Sciatic nerve (tissue), 2 donors: ENCODE measurements around the gene SPATA6L. TPM values are rescaled to one million over a fixed set of nuclear protein-coding genes. Genes with fewer than 3 reads are reported as not detected.
A peak's percentile ranks its signal among the peaks of the same experiment; 100 is the strongest.

Experiments used
- ATAC-seq: fragments of 200-7000 bp; cut with Tn5 transposase; one replicate; pipeline ENCODE4 v1.9.1; 2020; ENCODE audit warnings: mild to moderate bottlenecking, moderate library complexity
- DNase-seq: peaks from one replicate; pipeline ENCODE4 v3.0.0-alpha.2; 2020; ENCODE audit warnings: low spot score
- intact Hi-C: fragments of 100-400 bp; cut with DNase I; formaldehyde crosslinking; loops from one replicate; pipeline ENCODE4 v1.14.2; 2022
- total RNA-seq: library from RNA; stranded (reverse); fragmentation: NEBNext Ultra II Directional; extraction: Animal tissue kit (Norgen Biotek cat#: 25700); gene quantifications from one replicate; pipeline ENCODE4 v1.2.1, GENCODE V29; 2021
- donor health status: DM: no; HTN: no; CAD: no.
- donor health status: DM: no; HTN: no; CAD: no.

Gene SPATA6L
- 4.3 TPM for total RNA-seq

GRCh38 chr9:4666042-4666699 lies at the start of gene SPATA6L:
Gene SPATA6L (minus strand): TSS chr9:4666480. CDS start chr9:4666250, 230 bp downstream.
- DNase-seq = peak; percentile 79
- ATAC-seq = peak; percentile 82
- intact Hi-C loops = no loop called here

GRCh38 chr9:4714266-4715016 lies 48.2 kb upstream of the SPATA6L start:
- intact Hi-C loops = no loop called here
- ATAC-seq = no peak

GRCh38 chr9:4713849-4714248 lies 47.6 kb upstream of the SPATA6L start:
- peak; percentile 65 for ATAC-seq
- intact Hi-C loops = no loop called here
- no peak for DNase-seq

More at GRCh38 chr9:4714266-4715016, 48.2 kb upstream of the SPATA6L start:
- DNase-seq = no peak

GRCh38 chr9:4709380-4709779 lies 43.1 kb upstream of the SPATA6L start:
- DNase-seq = no peak
- intact Hi-C loops = no loop called here
- no peak for ATAC-seq

- ATAC-seq = no peak
- intact Hi-C loops = no loop called here
- no peak for DNase-seq
These were observed 40.8 kb upstream of the SPATA6L start for GRCh38 chr9:4706971-4707622.

- intact Hi-C loops = no loop called here
- ATAC-seq (no peak), DNase-seq (no peak)
These were observed 39.7 kb upstream of the SPATA6L start for GRCh38 chr9:4706021-4706420.

GRCh38 chr9:4704129-4704528 lies 37.8 kb upstream of the SPATA6L start:
- intact Hi-C loops = no loop called here
- DNase-seq = no peak
- ATAC-seq = no peak

GRCh38 chr9:4701526-4701925 lies 35.2 kb upstream of the SPATA6L start:
- ATAC-seq (no peak), DNase-seq (no peak)
- intact Hi-C loops = no loop called here

- ATAC-seq = no peak
These were observed 34.7 kb upstream of the SPATA6L start for GRCh38 chr9:4700932-4701331.

GRCh38 chr9:4700091-4700490 lies 33.8 kb upstream of the SPATA6L start:
- DNase-seq (no peak), ATAC-seq (no peak)
- intact Hi-C loops = no loop called here

More at GRCh38 chr9:4700932-4701331, 34.7 kb upstream of the SPATA6L start:
- no peak for DNase-seq
- intact Hi-C loops = no loop called here

- DNase-seq (no peak), ATAC-seq (no peak)
- intact Hi-C loops = no loop called here
These were observed 25.5 kb upstream of the SPATA6L start for GRCh38 chr9:4691795-4692194.

GRCh38 chr9:4690144-4690543 lies 23.9 kb upstream of the SPATA6L start:
- DNase-seq = no peak
- intact Hi-C loops = no loop called here
- ATAC-seq = no peak

GRCh38 chr9:4689687-4690104 lies 23.4 kb upstream of the SPATA6L start:
- intact Hi-C loops = no loop called here
- ATAC-seq (peak; percentile 67), DNase-seq (no peak)

- DNase-seq (no peak), ATAC-seq (peak; percentile 71)
- intact Hi-C loops = no loop called here
These were observed 22.7 kb upstream of the SPATA6L start for GRCh38 chr9:4689021-4689420.

GRCh38 chr9:4686584-4686983 lies 20.3 kb upstream of the SPATA6L start:
- no peak for DNase-seq
- no peak for ATAC-seq
- intact Hi-C loops = no loop called here

GRCh38 chr9:4686112-4686511 lies 19.8 kb upstream of the SPATA6L start:
- DNase-seq = no peak
- intact Hi-C loops = no loop called here
- no peak for ATAC-seq

GRCh38 chr9:4684820-4685219 lies 18.5 kb upstream of the SPATA6L start:
- intact Hi-C loops = no loop called here
- ATAC-seq = no peak
- no peak for DNase-seq

GRCh38 chr9:4680750-4681149 lies 14.5 kb upstream of the SPATA6L start:
- ATAC-seq = no peak
- no peak for DNase-seq
- intact Hi-C loops = loop anchor here (1.0 kb wide), 1 partner anchor 22 kb away; no protein-coding TSS in a partner anchor

GRCh38 chr9:4680173-4680525 lies 13.9 kb upstream of the SPATA6L start:
- ATAC-seq = peak; percentile 16
- DNase-seq = no peak
- intact Hi-C loops = no loop called here
